Osteocyte (in vitro differentiated cells): ENCODE results near the gene CNOT6. TPM values are rescaled to one million over a fixed set of nuclear protein-coding genes. Genes with fewer than 3 reads are reported as not detected.

ENCODE experiments used
- DNase-seq: peaks from one replicate; pipeline ENCODE4 v3.0.0; 2021; ENCODE audit warnings: mixed read lengths; ENCODE audit not compliant: unreplicated experiment; ENCODE audit errors: extremely low spot score
- H3K27ac Mint-ChIP-seq: one replicate; pipeline ENCODE4 v1.8.0; 2021; ENCODE audit warnings: mild to moderate bottlenecking, mixed read lengths; ENCODE audit not compliant: unreplicated experiment
- H3K27me3 Mint-ChIP-seq: one replicate; pipeline ENCODE4 v1.8.0; 2021; ENCODE audit warnings: mixed read lengths; ENCODE audit not compliant: unreplicated experiment
- H3K36me3 Mint-ChIP-seq: one replicate; pipeline ENCODE4 v1.8.0; 2021; ENCODE audit warnings: mixed read lengths; ENCODE audit not compliant: unreplicated experiment
- H3K4me1 Mint-ChIP-seq: one replicate; pipeline ENCODE4 v1.8.0; 2021; ENCODE audit warnings: mixed read lengths; ENCODE audit not compliant: unreplicated experiment
- H3K4me3 Mint-ChIP-seq: one replicate; pipeline ENCODE4 v1.8.0; 2021; ENCODE audit warnings: mild to moderate bottlenecking, moderate library complexity, mixed read lengths; ENCODE audit not compliant: unreplicated experiment
- H3K9me3 Mint-ChIP-seq: one replicate; pipeline ENCODE4 v1.8.0; 2021; ENCODE audit warnings: mixed read lengths; ENCODE audit not compliant: unreplicated experiment
- total RNA-seq: library from RNA; stranded (reverse); gene quantifications from 2 replicates; pipeline ENCODE4 v1.2.1, GENCODE V29; 2021
- TF ChIP-seq, protein P1 (sequence below): fragments of 200-600 bp; sonication (generic); IDR thresholded peaks from 2 replicates; pipeline ENCODE4 v1.5.0; 2021; ENCODE audit warnings: antibody characterized with exemption, mild to moderate bottlenecking, moderate library complexity

CNOT6 gene
- total RNA-seq, 1 donor from 2014 or later: 33.5 TPM

DNA sequence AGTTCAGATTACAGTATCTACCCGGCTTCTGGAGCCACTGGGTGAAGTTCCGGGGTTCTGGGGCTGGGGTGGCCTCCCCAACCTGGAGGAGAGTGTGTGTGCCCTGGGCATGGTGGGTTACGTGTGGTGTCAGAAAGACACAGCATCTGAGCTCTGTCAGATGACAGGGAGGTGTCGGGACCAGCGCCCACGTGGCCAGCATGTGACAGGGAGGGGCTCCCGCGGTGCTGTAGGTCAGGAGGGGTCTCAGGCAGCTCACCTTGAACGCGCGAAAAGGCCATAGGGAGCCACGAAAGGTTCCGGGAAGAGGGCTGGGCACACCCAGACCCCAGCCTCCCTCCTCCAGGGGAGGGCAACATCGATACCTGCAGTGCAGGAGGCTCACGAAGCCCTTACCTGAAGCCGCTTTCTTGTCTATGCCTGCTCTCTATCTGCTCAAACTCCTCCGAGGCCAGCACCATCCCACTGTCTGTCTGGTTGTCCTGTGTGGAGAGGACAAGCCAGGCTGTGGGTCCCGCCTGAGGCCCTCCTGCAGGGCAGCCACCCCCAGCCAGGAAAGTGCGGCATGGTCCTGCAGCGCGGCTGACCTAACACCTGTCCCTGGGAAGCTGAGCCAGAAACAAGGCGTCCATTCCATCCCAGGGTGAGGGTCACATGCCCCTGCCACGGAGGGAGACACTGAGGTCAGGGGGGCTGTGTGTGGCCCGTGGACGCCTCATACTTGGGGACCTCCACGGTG lies 114.6 kb downstream of the CNOT6 start:
- TF ChIP-seq, protein P1, sequence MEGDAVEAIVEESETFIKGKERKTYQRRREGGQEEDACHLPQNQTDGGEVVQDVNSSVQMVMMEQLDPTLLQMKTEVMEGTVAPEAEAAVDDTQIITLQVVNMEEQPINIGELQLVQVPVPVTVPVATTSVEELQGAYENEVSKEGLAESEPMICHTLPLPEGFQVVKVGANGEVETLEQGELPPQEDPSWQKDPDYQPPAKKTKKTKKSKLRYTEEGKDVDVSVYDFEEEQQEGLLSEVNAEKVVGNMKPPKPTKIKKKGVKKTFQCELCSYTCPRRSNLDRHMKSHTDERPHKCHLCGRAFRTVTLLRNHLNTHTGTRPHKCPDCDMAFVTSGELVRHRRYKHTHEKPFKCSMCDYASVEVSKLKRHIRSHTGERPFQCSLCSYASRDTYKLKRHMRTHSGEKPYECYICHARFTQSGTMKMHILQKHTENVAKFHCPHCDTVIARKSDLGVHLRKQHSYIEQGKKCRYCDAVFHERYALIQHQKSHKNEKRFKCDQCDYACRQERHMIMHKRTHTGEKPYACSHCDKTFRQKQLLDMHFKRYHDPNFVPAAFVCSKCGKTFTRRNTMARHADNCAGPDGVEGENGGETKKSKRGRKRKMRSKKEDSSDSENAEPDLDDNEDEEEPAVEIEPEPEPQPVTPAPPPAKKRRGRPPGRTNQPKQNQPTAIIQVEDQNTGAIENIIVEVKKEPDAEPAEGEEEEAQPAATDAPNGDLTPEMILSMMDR: no peak
- H3K4me3 Mint-ChIP-seq: no peak overlapping the region
- H3K27me3 Mint-ChIP-seq: peaks cover 2% of the 10 kb centered on the region
- H3K4me1 Mint-ChIP-seq: no peaks in the 10 kb centered on the region
- DNase-seq: no peak
- no peaks in the 10 kb centered on the region for H3K36me3 Mint-ChIP-seq
- H3K9me3 Mint-ChIP-seq: no peaks in the 10 kb centered on the region
- no peak overlapping the region for H3K27ac Mint-ChIP-seq

DNA sequence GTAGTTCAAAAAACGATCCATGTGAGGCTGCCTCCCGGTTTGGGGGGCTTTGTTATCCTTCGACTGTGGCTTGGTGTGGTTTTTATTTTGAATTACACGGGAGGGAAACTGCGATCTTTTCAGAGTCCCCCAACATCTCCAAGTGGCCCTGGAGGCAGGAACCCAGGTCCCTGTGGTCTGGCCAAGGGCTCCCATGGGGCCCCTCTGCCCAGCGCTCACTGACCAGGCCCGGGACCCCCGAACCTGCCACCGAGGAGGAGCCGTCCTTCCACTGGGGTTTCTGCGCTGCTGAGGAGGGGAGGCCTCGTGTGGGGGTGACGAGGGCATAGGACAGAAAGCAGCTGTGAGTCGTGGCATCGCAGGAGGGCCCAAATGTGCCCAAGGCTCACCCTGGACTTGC lies 115.2 kb downstream of the CNOT6 start:
- no peak for DNase-seq
- Mint-ChIP-seq H3K27me3 (peaks cover 2% of the 10 kb centered on the region), H3K4me3 (no peak overlapping the region), H3K9me3 (no peaks in the 10 kb centered on the region), H3K27ac (no peak overlapping the region), H3K36me3 (no peaks in the 10 kb centered on the region), H3K4me1 (no peaks in the 10 kb centered on the region)
- TF ChIP-seq, protein P1: no peak

DNA sequence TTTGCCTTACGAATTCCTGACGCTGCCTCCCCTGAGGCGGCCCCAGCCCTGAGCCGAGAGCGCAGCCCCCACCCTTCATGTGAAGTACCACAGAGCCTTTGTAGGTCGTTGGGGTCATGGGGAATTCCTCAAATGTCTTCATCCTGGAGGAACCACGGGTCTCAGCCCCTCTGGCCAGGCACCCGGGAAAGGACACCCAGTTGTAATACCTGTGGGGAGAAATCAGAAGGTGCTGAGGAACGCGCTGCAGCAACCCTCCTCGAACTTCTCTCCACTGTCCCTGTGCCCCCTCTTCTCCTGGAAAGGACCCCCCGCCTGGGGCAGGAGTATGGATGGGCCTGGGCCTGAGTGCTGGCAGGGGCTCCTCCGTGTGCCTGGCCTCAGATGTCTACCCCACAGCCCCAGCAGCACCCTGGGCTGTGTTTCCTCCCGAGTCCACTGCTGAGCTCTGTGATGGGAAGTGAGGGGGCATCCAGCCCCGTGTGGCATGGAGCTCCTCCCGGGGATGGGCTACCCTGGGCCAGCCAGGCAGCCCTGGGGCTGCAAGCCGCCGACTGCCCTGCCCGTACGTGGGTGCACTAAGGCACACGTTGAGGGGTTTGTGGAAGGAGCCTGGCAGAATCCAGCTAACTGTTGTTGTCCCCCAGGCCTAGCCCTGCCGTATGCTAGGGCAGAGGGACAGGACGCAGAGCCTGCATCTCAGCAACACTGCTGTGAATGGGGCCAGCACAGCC lies 115.8 kb downstream of the CNOT6 start:
- Mint-ChIP-seq H3K27me3 (peaks cover 2% of the 10 kb centered on the region), H3K36me3 (no peaks in the 10 kb centered on the region), H3K27ac (no peak overlapping the region), H3K9me3 (no peaks in the 10 kb centered on the region), H3K4me1 (no peaks in the 10 kb centered on the region), H3K4me3 (no peak overlapping the region)
- TF ChIP-seq, protein P1: no peak
- DNase-seq: no peak

DNA sequence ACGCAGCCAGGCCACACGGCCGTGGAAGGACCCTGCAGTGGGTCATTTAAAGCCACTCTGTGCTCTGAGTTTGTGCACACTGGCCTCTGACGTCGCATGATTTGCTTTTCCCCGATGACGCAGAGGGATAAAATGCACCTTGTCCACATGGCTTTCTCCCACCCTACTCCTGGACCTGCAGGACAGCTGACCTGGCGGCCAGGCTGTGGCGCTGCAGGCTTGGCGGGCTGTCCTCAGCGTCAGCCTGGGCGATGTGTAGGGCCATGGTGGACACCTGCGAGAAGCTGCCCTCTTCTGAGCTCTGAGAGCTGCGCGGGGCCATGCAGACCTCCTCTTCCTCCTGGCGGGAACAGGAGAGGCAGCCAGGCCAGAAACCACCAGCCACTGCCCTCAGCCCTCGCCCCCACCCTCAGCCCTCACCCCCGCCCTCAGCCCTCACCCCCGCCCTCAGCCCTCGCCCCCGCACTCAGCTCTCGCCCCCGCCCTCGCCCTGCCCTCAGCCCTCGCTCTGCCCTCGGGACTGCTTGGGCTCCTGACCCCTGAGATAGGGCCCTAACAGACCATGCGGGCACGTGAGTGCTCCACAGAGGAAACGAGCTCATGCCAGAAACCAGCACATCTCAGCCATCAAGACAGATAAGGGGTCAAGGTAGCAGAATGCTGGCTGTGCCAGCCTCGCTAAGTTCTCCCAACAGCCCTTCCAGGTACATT lies 117.1 kb downstream of the CNOT6 start:
- TF ChIP-seq, protein P1: no peak
- Mint-ChIP-seq H3K9me3 (no peaks in the 10 kb centered on the region), H3K36me3 (no peaks in the 10 kb centered on the region), H3K4me3 (no peak overlapping the region), H3K27ac (no peak overlapping the region), H3K27me3 (no peaks in the 10 kb centered on the region), H3K4me1 (no peaks in the 10 kb centered on the region)
- no peak for DNase-seq

GRCh38 chr5:180612683-180613082 lies 118.5 kb downstream of the CNOT6 start:
- Mint-ChIP-seq H3K4me3 (no peak overlapping the region), H3K9me3 (no peaks in the 10 kb centered on the region), H3K27ac (no peak overlapping the region), H3K36me3 (no peaks in the 10 kb centered on the region), H3K4me1 (no peaks in the 10 kb centered on the region), H3K27me3 (no peaks in the 10 kb centered on the region)
- TF ChIP-seq, protein P1: no peak
- DNase-seq: no peak
